GM12874 (cell line): Measurements from ENCODE around the gene KCNG2.

Experiments used
- TF ChIP-seq, protein P1 (sequence below): IDR thresholded peaks from 2 replicates; pipeline ENCODE4 v1.5.1; 2011; ENCODE audit warnings: low read depth, mild to moderate bottlenecking, control low read depth, low read length, moderate library complexity; ENCODE audit not compliant: insufficient read depth

Gene KCNG2

DNA sequence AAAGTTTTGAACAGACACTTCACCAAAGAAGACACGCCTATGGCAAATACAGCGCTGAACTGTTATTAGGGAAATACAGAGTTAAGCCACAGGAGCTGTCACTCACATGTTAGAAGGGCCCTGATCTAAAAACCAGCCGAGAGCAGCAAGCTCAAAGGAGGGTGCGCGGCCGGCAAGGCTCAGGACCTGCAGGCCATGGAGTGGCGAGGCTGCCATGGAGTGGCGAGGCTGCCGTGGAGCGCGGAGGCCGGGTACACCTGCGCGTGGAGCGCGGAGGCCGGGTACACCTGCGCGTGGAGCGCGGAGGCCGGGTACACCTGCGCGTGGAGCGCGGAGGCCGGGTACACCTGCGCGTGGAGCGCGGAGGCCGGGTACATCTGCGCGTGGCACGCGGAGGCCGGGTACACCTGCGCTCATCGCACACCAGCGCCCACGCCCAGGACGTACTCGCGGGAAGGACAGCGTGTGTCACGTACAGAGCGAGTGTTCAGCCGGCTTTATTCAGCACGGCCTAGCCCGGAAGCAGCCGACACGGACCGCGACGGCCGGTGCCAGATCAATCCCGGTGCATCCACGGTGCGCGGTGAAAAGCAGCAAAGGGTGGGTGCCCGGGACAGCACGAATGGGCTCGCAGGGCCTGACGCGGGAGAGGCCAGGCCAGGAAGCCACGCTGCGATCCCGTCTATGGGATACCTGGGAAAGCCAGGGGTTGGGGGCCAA, 84.9 kb downstream of the KCNG2 start:
- TF ChIP-seq, protein P1, sequence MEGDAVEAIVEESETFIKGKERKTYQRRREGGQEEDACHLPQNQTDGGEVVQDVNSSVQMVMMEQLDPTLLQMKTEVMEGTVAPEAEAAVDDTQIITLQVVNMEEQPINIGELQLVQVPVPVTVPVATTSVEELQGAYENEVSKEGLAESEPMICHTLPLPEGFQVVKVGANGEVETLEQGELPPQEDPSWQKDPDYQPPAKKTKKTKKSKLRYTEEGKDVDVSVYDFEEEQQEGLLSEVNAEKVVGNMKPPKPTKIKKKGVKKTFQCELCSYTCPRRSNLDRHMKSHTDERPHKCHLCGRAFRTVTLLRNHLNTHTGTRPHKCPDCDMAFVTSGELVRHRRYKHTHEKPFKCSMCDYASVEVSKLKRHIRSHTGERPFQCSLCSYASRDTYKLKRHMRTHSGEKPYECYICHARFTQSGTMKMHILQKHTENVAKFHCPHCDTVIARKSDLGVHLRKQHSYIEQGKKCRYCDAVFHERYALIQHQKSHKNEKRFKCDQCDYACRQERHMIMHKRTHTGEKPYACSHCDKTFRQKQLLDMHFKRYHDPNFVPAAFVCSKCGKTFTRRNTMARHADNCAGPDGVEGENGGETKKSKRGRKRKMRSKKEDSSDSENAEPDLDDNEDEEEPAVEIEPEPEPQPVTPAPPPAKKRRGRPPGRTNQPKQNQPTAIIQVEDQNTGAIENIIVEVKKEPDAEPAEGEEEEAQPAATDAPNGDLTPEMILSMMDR = no peak

DNA sequence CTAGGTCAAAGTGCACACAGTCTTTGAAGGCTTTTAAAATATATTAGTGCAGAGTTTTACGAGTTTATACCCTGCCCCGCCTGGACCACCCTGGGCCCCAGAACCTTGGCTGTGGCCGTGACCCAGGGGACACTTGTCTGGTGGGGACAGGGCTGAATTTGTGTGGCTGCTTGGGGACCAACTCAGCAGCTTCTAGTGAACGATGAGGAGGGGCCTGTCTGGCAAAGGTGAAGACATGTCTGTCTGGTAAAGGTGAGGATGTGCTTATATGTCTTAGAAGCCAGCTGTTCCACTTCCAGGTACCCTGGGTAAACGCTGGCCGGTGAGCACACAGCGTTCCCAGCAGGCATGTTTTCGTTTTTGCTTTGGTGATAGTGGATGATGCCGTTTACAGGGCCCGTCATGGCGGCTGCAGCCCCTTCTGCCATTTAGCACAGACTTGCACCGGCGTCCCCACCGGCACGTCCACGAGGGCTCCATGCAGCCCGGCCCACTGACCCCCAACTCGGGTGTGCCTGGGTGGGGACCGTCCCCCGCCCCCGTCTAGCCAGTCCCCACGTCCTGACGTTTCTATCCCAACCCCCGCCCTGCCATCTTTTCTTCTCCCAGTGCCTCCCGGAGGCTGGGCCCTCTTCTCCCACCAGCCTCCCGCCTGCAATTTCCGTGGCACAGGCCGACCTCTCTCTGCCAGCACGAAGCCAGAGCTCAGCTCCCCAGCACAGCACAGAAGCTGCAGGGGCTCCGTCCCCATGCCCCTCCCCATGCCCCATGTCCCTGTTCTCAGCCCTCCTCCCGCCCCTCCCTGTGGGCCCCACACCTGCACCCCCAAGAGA, 85.9 kb downstream of the KCNG2 start:
- TF ChIP-seq, protein P1 = no peak

DNA sequence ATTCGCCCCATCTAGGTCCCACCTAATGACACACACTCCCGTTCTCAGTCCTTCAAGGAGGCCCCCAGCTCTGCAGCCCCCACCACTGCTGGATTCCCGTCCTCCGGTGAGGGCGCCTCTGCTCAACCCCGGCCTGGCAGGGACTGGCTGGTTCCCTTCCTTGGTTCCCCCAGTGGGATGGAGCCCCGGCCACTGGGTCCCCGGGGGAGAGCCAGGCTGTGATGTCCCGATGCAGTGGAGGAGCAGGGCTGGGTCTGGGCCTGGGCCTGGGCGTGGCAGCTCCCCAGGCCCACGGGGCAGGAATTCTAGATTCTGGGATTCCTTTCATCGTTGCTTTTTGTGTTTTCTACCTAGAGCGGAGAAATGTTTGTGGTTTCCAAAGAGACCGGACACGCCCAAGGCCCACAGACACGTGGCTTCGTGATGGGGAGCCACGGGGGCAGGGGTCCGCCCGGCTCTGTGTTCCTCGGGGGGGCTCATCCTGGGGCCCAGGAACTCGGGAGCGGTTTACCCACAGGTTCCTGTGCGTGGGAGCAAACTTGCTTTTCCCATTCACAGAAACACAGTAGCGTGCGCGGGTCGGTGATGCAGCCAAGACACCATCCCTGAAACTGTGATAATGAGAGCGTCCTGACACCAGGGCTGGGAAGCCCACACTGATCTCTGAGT, 86.7 kb downstream of the KCNG2 start:
- TF ChIP-seq, protein P1 = no peak

DNA sequence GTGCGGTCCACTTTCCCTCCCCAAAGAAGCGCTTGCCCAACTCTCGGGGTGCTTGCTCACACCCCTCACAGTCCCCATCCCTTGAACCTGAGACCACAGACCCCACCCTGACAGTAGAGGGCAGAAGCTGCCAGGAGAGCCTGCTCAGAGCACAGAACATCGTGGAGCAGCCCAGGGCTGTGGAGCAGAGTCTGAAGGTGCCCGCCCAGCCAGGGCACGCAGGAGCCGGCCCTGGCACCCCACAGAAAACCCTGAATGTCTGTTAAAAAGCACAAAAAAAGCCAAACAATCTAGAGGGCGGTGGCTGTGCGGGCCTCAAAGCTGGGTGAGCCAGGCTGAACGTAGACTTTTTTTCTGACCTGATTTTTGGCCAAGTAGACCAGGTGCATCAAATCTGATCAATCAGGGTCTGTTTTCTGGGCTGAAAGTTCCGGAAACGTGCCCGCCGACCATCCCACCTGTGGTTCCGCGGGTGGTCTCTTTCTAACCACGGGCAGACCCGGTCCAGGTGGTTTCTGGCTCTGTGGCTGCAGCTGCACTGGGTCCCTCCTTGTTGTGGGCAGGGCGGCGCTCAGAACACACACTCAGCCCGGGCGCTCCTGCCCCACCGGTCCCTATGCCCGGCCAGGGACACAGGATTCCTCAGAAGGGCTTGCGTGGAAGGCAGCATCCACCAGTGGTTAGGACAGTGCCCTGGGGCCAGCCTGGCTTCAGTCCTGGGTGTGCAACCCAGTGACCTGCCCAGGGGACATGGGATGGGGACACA, 87.4 kb downstream of the KCNG2 start:
- TF ChIP-seq, protein P1 = no peak

DNA sequence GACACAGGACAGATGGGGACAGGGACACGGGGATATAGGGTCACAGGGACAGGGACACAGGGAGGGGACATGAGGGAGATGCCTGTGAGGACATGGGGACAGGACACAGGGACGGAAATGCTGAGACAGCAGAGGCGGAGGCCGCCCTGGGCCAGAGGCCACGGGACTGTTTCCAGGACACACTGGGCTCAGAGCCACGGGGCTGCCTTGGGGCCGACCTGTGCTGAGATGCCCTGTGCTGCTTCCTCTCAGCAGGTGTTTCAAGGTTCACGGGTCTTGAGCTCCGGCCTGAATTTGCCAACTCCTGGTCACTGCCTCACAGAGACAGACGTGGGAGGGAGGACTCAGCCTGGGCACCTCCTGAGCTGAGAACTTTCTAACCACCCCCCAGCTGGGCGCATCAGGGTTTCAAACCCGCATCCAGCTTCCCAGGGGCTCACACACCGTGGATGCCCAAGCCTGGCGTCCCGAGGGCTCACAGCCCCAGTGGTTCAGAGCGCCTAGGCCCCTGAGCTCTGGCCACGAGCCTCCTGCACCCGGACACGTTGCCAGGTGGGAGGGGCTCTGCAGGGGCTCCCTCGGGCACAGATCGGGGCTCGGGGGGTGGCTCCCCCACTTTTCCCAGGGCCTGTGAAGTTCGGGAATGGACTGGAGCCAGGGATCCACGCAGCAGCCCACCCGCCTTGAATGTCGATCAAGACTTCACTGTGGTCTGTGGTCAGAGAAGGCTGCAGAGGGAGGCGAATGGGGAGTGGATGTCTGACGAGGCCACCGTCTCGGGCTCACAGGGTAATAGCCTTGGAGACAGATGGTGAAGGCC, 89.7 kb downstream of the KCNG2 start:
- TF ChIP-seq, protein P1 = no peak

DNA sequence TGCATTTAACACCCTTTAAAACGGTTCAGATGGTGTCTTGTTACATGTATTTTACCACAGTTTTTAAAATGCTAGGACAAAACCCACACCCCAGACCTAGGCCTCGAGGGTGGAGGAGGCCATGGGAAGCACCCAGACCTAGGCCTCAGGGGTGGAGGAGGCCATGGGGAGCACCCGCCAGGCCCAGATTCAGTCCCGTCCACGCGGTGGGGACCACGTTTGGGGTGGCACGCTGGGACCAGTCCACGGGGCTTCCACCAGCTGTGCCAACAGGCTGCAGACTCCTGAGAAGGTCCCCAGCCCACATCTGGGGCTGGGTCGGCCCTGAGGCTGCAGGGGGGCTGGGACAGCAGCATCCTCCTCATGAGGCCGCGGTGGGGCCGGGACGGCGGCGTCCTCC, 90.3 kb downstream of the KCNG2 start:
- TF ChIP-seq, protein P1 = no peak
